Osteocyte (in vitro differentiated cells): ENCODE results near the gene PTPN14. TPM values are rescaled to one million over a fixed set of nuclear protein-coding genes. Genes with fewer than 3 reads are reported as not detected.

Experiments used
- DNase-seq: peaks from one replicate; pipeline ENCODE4 v3.0.0; 2021; ENCODE audit warnings: mixed read lengths; ENCODE audit not compliant: unreplicated experiment; ENCODE audit errors: extremely low spot score
- H3K27ac Mint-ChIP-seq: one replicate; pipeline ENCODE4 v1.8.0; 2021; ENCODE audit warnings: mild to moderate bottlenecking, mixed read lengths; ENCODE audit not compliant: unreplicated experiment
- H3K27me3 Mint-ChIP-seq: one replicate; pipeline ENCODE4 v1.8.0; 2021; ENCODE audit warnings: mixed read lengths; ENCODE audit not compliant: unreplicated experiment
- H3K36me3 Mint-ChIP-seq: one replicate; pipeline ENCODE4 v1.8.0; 2021; ENCODE audit warnings: mixed read lengths; ENCODE audit not compliant: unreplicated experiment
- H3K4me1 Mint-ChIP-seq: one replicate; pipeline ENCODE4 v1.8.0; 2021; ENCODE audit warnings: mixed read lengths; ENCODE audit not compliant: unreplicated experiment
- H3K4me3 Mint-ChIP-seq: one replicate; pipeline ENCODE4 v1.8.0; 2021; ENCODE audit warnings: mild to moderate bottlenecking, moderate library complexity, mixed read lengths; ENCODE audit not compliant: unreplicated experiment
- H3K9me3 Mint-ChIP-seq: one replicate; pipeline ENCODE4 v1.8.0; 2021; ENCODE audit warnings: mixed read lengths; ENCODE audit not compliant: unreplicated experiment
- total RNA-seq: library from RNA; stranded (reverse); gene quantifications from 2 replicates; pipeline ENCODE4 v1.2.1, GENCODE V29; 2021
- TF ChIP-seq, protein P1 (sequence below): fragments of 200-600 bp; sonication (generic); IDR thresholded peaks from 2 replicates; pipeline ENCODE4 v1.5.0; 2021; ENCODE audit warnings: antibody characterized with exemption, mild to moderate bottlenecking, moderate library complexity

The PTPN14 gene
- total RNA-seq, 1 donor from 2014 or later, result 140 TPM

DNA sequence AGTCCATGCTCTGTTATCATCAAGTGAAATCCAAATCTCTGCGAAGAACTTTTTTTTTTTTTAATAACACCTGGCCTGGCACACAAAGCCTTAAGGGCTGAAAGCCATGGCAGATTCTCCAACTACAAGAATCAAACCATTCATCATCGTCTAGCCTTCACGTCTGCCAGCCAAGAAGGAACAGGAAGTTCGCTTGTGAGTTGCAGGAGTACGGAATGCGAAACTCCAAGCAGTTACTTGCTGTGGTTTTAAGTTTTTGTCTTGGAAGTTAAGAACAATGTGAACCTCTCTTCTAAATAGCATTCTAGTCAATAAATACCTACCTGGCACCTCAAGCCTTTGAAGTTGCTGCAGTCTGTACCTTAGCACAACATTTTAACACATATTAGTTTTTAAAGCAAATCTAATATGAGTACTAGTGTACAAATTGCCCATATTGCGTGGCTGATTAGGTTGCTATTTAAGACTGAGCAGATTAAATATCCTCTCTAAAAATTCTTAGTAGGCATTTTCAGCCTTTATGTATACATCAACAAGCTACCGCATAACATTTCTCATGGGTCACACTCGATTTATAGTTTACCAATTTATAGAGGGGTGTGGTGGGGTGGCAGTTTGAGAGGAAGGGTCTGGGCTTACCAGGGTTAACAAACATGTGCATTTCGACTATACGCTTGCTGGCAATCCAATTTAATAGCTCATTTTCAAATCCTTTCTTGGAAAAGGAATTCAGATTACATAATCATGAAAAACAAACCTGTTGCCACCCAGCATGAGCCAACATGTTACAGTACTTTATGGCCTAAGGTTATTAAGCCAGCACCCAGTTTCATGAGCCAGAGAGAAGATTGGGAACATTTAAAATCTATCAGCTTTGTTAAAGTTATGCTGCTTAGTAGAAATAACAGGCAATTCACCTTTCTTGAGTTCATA is 22.2 kb upstream of the PTPN14 start:
- no peak for DNase-seq
- TF ChIP-seq, protein P1, sequence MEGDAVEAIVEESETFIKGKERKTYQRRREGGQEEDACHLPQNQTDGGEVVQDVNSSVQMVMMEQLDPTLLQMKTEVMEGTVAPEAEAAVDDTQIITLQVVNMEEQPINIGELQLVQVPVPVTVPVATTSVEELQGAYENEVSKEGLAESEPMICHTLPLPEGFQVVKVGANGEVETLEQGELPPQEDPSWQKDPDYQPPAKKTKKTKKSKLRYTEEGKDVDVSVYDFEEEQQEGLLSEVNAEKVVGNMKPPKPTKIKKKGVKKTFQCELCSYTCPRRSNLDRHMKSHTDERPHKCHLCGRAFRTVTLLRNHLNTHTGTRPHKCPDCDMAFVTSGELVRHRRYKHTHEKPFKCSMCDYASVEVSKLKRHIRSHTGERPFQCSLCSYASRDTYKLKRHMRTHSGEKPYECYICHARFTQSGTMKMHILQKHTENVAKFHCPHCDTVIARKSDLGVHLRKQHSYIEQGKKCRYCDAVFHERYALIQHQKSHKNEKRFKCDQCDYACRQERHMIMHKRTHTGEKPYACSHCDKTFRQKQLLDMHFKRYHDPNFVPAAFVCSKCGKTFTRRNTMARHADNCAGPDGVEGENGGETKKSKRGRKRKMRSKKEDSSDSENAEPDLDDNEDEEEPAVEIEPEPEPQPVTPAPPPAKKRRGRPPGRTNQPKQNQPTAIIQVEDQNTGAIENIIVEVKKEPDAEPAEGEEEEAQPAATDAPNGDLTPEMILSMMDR, result no peak
- Mint-ChIP-seq H3K27ac (no peak overlapping the region), H3K4me3 (no peak overlapping the region), H3K9me3 (no peaks in the 10 kb centered on the region), H3K27me3 (no peaks in the 10 kb centered on the region), H3K36me3 (peaks cover 9% of the 10 kb centered on the region), H3K4me1 (peaks cover 33% of the 10 kb centered on the region)

DNA sequence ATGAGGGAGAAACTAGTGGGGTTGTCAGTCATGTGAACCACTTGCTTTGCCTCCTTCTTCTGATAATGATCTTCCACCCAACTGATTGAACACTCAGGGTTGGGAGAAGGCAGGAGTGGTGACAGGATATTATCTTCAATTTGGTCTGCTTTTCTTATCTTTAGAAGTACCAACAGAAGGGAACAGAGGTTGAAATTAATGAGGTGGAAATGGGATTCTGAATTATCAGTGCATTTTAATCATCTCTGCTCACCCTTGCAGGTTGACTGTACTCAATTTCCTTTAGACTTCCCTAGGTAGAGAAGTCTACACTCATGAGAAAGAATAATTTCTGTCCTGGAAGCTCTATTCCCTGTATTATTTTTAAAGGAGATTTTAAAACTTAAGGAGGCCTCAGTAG is 19.9 kb upstream of the PTPN14 start:
- Mint-ChIP-seq H3K4me3 (no peak overlapping the region), H3K4me1 (peaks cover 55% of the 10 kb centered on the region), H3K36me3 (peaks cover 5% of the 10 kb centered on the region), H3K27ac (no peak overlapping the region), H3K27me3 (no peaks in the 10 kb centered on the region), H3K9me3 (no peaks in the 10 kb centered on the region)
- no peak for DNase-seq
- TF ChIP-seq, protein P1, result no peak

DNA sequence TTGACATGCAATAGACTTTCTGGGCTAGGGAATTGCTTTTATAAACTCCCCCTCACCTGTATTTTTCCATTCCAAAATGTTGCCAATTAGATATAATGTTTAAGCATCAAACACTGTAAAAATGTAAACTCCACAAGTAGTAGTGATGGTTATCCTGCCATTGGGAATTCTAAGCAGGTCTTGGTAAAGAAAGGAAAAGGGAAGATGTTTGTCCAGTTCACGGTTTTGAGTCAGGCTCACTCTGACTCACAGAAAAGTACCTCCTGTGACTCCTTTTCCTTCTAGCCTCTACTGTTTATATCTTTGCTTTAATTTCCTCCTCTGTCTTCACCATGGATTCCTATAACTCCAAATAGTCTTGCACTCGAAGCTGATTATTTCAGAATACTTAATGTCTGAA is 19.0 kb upstream of the PTPN14 start:
- no peaks in the 10 kb centered on the region for H3K36me3 Mint-ChIP-seq
- TF ChIP-seq, protein P1, result no peak
- no peak overlapping the region for H3K4me3 Mint-ChIP-seq
- H3K4me1 Mint-ChIP-seq, result peaks cover 63% of the 10 kb centered on the region
- no peak for DNase-seq
- peak overlapping the region; percentile 69 for H3K27ac Mint-ChIP-seq
- H3K9me3 Mint-ChIP-seq, result no peaks in the 10 kb centered on the region
- H3K27me3 Mint-ChIP-seq, result no peaks in the 10 kb centered on the region

DNA sequence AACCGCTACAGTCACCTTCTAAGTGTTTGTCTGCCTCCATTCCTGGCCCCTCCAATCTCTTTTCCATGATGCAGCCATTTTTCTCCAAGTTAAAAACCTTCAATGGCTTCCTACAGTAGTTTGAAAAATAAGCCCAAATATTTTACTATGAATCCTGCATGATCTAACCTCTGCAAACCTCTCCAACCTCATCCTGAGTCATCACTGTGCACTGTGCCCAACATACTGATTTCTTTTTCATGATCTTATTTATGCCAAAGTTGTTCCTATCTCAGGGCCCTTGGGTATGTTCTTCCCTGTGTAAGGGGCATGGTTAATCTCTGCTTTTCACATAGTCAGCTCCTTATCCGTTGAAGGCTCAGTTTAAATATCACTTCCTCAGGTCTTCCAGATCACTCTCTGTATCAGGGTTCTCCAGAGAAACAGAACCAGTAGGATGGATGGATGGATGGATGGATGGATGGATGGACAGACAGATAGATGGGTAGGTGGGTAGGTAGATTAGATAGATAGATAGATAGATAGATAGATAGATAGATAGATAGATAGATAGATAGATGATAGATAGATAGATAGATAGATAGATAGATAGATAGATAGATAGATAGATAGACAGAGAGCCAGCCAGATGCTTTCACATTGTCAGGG is 18.1 kb upstream of the PTPN14 start:
- Mint-ChIP-seq H3K36me3 (no peaks in the 10 kb centered on the region), H3K27me3 (no peaks in the 10 kb centered on the region), H3K4me1 (peaks cover 69% of the 10 kb centered on the region), H3K4me3 (no peak overlapping the region), H3K9me3 (no peaks in the 10 kb centered on the region), H3K27ac (peak overlapping the region; percentile 69)
- no peak for DNase-seq
- TF ChIP-seq, protein P1, result no peak

DNA sequence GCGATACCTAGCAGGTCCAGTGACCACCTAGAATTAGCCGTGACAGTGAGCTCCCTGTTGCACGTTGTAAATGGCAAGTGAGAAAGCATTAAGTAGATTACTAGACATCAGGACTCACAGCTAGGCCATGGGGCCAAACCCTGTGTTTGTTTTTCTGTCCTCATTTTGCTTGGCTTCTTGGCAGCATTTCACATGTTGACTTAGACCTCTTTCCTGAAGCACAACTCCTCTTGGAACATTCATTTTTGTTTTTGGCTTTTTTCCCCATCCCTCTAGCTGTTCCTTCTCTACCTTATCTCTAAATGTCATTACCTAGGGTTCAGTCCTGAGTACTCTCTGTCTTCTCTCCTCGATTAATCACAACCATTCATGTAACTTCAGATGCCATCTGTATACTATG is 16.9 kb upstream of the PTPN14 start:
- no peak for DNase-seq
- TF ChIP-seq, protein P1, result no peak
- Mint-ChIP-seq H3K27ac (peak overlapping the region; percentile 75), H3K4me1 (peaks cover 66% of the 10 kb centered on the region), H3K36me3 (no peaks in the 10 kb centered on the region), H3K4me3 (no peak overlapping the region), H3K27me3 (no peaks in the 10 kb centered on the region), H3K9me3 (no peaks in the 10 kb centered on the region)
